ENCODE results near the gene RHOC.

DNA sequence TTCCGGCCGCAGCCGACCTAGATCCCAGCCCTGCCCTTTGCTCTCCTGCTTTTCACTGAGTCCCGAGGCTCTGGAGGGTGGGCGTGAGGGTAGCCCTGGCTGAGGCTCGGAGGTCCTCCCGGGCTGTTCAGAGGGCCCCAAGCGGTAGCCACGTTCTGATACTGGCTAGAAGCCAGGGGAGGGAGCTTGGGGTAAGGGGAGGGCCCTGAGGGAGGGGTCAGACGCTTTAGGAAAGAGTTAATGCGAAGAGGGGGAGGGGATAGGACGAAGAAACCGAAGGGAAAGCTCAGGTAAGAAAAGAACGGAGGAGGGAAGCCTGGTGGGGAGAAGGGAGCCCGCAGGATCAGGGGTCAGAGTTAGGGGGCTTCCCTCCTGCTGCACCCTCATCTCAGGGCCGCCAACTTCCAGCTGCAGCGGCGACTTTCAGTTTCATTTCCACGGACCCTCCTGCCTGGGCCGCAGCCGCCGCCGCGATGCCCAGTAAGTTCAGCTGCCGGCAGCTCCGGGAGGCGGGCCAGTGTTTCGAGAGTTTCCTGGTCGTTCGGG, 32.4 kb downstream of the RHOC start, which contains the start of gene MOV10:
- no peak for TF ChIP-seq EZH2 (IDR thresholded peaks at IDR 0.05; ENCODE audit: borderline replicate concordance, insufficient read depth, low read depth, low read length, poor library complexity, severe bottlenecking)
- no peak for TF ChIP-seq CTCF (IDR thresholded peaks at IDR 0.05)

All from B cell (primary cell).